PFSK-1 (cell line): Measurements from ENCODE around the gene CKAP2L.

Experiments used
- FOXP2 ChIP-seq: optimal IDR thresholded peaks from 2 replicates; pipeline ENCODE3; 2011; ENCODE audit warnings: borderline replicate concordance, control low read depth, inconsistent platforms; ENCODE audit not compliant: insufficient read depth; ENCODE audit errors: extremely low read length, extremely low read depth
- POLR2AphosphoS5 ChIP-seq: IDR thresholded peaks from 2 replicates; pipeline ENCODE4 v1.6.1; 2012; ENCODE audit warnings: low read depth, mild to moderate bottlenecking, control low read depth, low read length, moderate library complexity
- SIN3A ChIP-seq: IDR thresholded peaks from 2 replicates; pipeline ENCODE4 v1.6.1; 2012; ENCODE audit warnings: mild to moderate bottlenecking, low read length, moderate library complexity, borderline replicate concordance; ENCODE audit not compliant: insufficient read depth
- TAF1 ChIP-seq: IDR thresholded peaks from 2 replicates; pipeline ENCODE4 v1.6.1; 2012; ENCODE audit warnings: low read length, control low read depth, borderline replicate concordance; ENCODE audit not compliant: insufficient read depth
- TF ChIP-seq, protein P1 (sequence below), 2 experiments: IDR thresholded peaks; 2 replicates each; pipeline versions ENCODE4 v1.6.1 to v1.8.0; 2011 to 2012; ENCODE audit warnings: low read depth in 2 of 2, low read length in 2 of 2, control low read depth in 1 of 2, inconsistent platforms in 1 of 2, mild to moderate bottlenecking in 1 of 2, moderate library complexity in 1 of 2; ENCODE audit not compliant: insufficient read depth in 1 of 2

CKAP2L gene

DNA sequence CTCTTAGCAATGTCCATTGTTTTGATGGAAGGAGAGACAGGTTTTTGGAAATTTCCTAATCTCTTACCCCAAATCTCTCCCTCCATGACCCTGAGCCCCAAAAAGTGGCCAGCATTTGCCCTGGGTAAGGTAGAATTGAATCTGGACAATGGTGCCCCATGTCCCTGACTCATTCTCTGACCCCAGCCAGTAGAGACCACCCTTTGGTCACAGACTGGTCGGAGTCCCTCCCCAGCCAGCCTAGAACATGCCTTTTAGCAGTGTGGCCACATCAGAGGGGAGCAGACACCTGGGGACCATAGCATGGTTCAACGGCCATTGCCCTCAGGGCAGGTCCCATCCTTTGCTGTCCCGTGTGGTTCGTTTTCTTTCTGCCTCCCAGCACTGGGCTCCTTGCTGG is 50.1 kb downstream of the CKAP2L start:
- TF ChIP-seq POLR2AphosphoS5 (no peak), SIN3A (no peak), FOXP2 (no peak), TAF1 (no peak)

- TF ChIP-seq POLR2AphosphoS5 (no peak), SIN3A (no peak), FOXP2 (no peak), TAF1 (no peak)
- TF ChIP-seq, protein P1, sequence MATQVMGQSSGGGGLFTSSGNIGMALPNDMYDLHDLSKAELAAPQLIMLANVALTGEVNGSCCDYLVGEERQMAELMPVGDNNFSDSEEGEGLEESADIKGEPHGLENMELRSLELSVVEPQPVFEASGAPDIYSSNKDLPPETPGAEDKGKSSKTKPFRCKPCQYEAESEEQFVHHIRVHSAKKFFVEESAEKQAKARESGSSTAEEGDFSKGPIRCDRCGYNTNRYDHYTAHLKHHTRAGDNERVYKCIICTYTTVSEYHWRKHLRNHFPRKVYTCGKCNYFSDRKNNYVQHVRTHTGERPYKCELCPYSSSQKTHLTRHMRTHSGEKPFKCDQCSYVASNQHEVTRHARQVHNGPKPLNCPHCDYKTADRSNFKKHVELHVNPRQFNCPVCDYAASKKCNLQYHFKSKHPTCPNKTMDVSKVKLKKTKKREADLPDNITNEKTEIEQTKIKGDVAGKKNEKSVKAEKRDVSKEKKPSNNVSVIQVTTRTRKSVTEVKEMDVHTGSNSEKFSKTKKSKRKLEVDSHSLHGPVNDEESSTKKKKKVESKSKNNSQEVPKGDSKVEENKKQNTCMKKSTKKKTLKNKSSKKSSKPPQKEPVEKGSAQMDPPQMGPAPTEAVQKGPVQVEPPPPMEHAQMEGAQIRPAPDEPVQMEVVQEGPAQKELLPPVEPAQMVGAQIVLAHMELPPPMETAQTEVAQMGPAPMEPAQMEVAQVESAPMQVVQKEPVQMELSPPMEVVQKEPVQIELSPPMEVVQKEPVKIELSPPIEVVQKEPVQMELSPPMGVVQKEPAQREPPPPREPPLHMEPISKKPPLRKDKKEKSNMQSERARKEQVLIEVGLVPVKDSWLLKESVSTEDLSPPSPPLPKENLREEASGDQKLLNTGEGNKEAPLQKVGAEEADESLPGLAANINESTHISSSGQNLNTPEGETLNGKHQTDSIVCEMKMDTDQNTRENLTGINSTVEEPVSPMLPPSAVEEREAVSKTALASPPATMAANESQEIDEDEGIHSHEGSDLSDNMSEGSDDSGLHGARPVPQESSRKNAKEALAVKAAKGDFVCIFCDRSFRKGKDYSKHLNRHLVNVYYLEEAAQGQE (IDR thresholded peaks at IDR 0.05; ENCODE audit: insufficient read depth in 1 of 2, low read depth in 2 of 2, low read length in 2 of 2) = no peak
Observed at GRCh38 chr2:112713926-112714325, 50.5 kb downstream of the CKAP2L start.

DNA sequence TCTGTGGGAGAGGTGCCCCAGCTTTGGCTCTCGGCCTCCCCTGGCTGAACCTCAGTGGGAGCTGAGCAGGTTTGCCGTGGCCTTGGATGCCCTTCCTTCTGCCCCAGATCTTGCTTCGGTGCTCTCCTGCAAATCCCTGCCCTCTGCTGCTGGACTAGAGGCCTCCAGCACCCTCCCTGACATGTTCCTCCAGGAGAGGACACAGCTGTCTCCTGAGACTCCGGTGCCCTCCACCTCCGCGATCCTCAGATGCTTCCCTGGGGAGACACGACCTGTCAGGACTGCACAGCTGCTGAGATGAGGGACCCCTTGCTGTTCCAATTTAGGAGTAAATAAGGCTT is 50.9 kb downstream of the CKAP2L start:
- no peak for TF ChIP-seq SIN3A
- TF ChIP-seq TAF1 = no peak
- no peak for TF ChIP-seq FOXP2
- TF ChIP-seq, protein P1 (IDR thresholded peaks at IDR 0.05; ENCODE audit: insufficient read depth in 1 of 2, low read depth in 2 of 2, low read length in 2 of 2) = no peak
- TF ChIP-seq POLR2AphosphoS5 = no peak

- TF ChIP-seq FOXP2 (peak; percentile 64), SIN3A (no peak), TAF1 (no peak), POLR2AphosphoS5 (no peak)
- TF ChIP-seq, protein P1 (IDR thresholded peaks at IDR 0.05; ENCODE audit: insufficient read depth in 1 of 2, low read depth in 2 of 2, low read length in 2 of 2) = no peak
Observed at GRCh38 chr2:112712903-112713584, 51.4 kb downstream of the CKAP2L start.

DNA sequence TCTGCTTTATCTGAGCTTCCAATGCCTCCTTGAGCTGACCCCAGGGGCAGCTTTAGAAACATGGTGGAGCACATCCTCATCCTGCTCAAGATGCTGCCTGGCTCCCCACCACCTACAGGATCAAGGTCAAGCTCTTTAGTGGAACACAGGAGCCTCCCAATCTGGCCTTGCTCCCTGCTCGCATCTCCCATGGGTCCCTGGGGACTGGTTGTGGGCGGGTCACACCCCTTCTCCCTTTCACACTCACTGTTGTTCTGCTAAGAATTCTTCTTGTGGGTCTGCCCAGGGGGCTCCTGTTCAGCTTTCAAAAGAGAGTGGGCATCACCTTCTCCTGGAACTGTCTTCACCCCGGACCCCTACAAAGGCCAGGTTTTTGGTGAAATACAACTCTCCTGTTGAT is 51.9 kb downstream of the CKAP2L start:
- no peak for TF ChIP-seq FOXP2
- TF ChIP-seq TAF1 = no peak
- no peak for TF ChIP-seq SIN3A
- TF ChIP-seq POLR2AphosphoS5 = no peak
- TF ChIP-seq, protein P1 (IDR thresholded peaks at IDR 0.05; ENCODE audit: insufficient read depth in 1 of 2, low read depth in 2 of 2, low read length in 2 of 2) = no peak
